HEK293 (cell line): ENCODE measurements around the gene DPCD.

ENCODE experiments used
- CTCF ChIA-PET: fragments of 350-600 bp; formaldehyde crosslinking; extraction: SDS; loops from one replicate; lab custom pipeline; 2021; ENCODE audit warnings: antibody characterized with exemption; lab: Yijun Ruan, JAX
- POLR2A ChIA-PET: fragments of 300-600 bp; formaldehyde crosslinking; extraction: SDS; loops from one replicate; lab custom pipeline; 2020; ENCODE audit warnings: antibody characterized with exemption, inconsistent platforms; lab: Yijun Ruan, JAX
- H3K27ac ChIP-seq: fragments of 200-500 bp; sonication (Bioruptor generic); 2 replicates; pipeline ENCODE4 v1.5.1; 2014; ENCODE audit warnings: low read depth, low read length, control low read depth, inconsistent platforms; ENCODE audit errors: extremely low read depth
- H3K36me3 ChIP-seq, 2 experiments: fragments of 200-500 bp in 1 of 2; sonication (Bioruptor generic) in 1 of 2; 1 replicate in 1 of 2; 2 replicates in 1 of 2; pipeline ENCODE4 v1.5.1; 2014 to 2017; ENCODE audit warnings: inconsistent platforms in 2 of 2, low read length in 2 of 2; ENCODE audit not compliant: control insufficient read depth in 2 of 2, insufficient read depth in 1 of 2
- H3K4me1 ChIP-seq: fragments of 200-500 bp; sonication (Bioruptor generic); 2 replicates; pipeline ENCODE4 v1.5.1; 2014; ENCODE audit warnings: mild to moderate bottlenecking, low read length, inconsistent platforms; ENCODE audit not compliant: control insufficient read depth, insufficient read depth
- H3K4me3 ChIP-seq: 2 replicates; pipeline ENCODE4 v1.5.1; 2011; ENCODE audit warnings: low read depth, mild to moderate bottlenecking, control low read depth, low read length, moderate library complexity
- H3K9me3 ChIP-seq: fragments of 200-500 bp; sonication (Bioruptor generic); 2 replicates; pipeline ENCODE4 v1.5.1; 2014; ENCODE audit warnings: low read depth, low read length, inconsistent platforms; ENCODE audit not compliant: control insufficient read depth, insufficient read depth
- EGR2 ChIP-seq: fragments of 450-650 bp; formaldehyde crosslinking; IDR thresholded peaks from 2 replicates; pipeline ENCODE4 v1.5.1; 2016; ENCODE audit warnings: low read depth, missing biosample characterization, missing genetic modification characterization
- KLF1 ChIP-seq: fragments of 450-650 bp; formaldehyde crosslinking; IDR thresholded peaks from 2 replicates; pipeline ENCODE4 v1.5.1; 2016; ENCODE audit warnings: missing biosample characterization, missing genetic modification characterization
- PRDM10 ChIP-seq: fragments of 450-650 bp; formaldehyde crosslinking; IDR thresholded peaks from 2 replicates; pipeline ENCODE4 v1.5.1; 2016; ENCODE audit warnings: missing biosample characterization, missing genetic modification characterization
- ZBTB1 ChIP-seq: fragments of 450-650 bp; formaldehyde crosslinking; IDR thresholded peaks from 2 replicates; pipeline ENCODE4 v1.5.1; 2016; ENCODE audit warnings: missing biosample characterization, missing genetic modification characterization
- ZBTB48 ChIP-seq: fragments of 450-650 bp; formaldehyde crosslinking; IDR thresholded peaks from 2 replicates; pipeline ENCODE4 v1.5.1; 2016; ENCODE audit warnings: missing biosample characterization, missing genetic modification characterization
- ZEB2 ChIP-seq: fragments of 450-650 bp; formaldehyde crosslinking; IDR thresholded peaks from 2 replicates; pipeline ENCODE4 v1.5.1; 2016; ENCODE audit warnings: missing biosample characterization, missing genetic modification characterization
- ZFHX2 ChIP-seq: fragments of 450-650 bp; formaldehyde crosslinking; conservative IDR thresholded peaks from 2 replicates; pipeline ENCODE4 v1.5.1; 2016; ENCODE audit warnings: missing biosample characterization, missing genetic modification characterization
- ZNF112 ChIP-seq: fragments of 450-650 bp; formaldehyde crosslinking; IDR thresholded peaks from 2 replicates; pipeline ENCODE4 v1.5.0; 2017; ENCODE audit warnings: missing biosample characterization, missing genetic modification characterization
- ZNF157 ChIP-seq: fragments of 450-650 bp; formaldehyde crosslinking; IDR thresholded peaks from 2 replicates; pipeline ENCODE4 v1.5.1; 2016; ENCODE audit warnings: missing biosample characterization, missing genetic modification characterization
- ZNF202 ChIP-seq: fragments of 450-650 bp; formaldehyde crosslinking; IDR thresholded peaks from 2 replicates; pipeline ENCODE4 v1.5.1; 2016; ENCODE audit warnings: missing biosample characterization, missing genetic modification characterization, borderline replicate concordance
- ZNF341 ChIP-seq: fragments of 450-650 bp; formaldehyde crosslinking; IDR thresholded peaks from 2 replicates; pipeline ENCODE4; 2016; ENCODE audit warnings: low read depth, missing biosample characterization, missing genetic modification characterization
- ZNF548 ChIP-seq: fragments of 450-650 bp; formaldehyde crosslinking; IDR thresholded peaks from 2 replicates; pipeline ENCODE4 v1.5.1; 2016; ENCODE audit warnings: missing biosample characterization, missing genetic modification characterization
- ZNF560 ChIP-seq: fragments of 450-650 bp; formaldehyde crosslinking; IDR thresholded peaks from 2 replicates; pipeline ENCODE4 v1.5.1; 2017; ENCODE audit warnings: missing biosample characterization, missing genetic modification characterization, borderline replicate concordance
- ZNF624 ChIP-seq: fragments of 450-650 bp; formaldehyde crosslinking; IDR thresholded peaks from 2 replicates; pipeline ENCODE4 v1.5.1; 2017; ENCODE audit warnings: missing biosample characterization, missing genetic modification characterization
- ZNF704 ChIP-seq: fragments of 450-650 bp; formaldehyde crosslinking; IDR thresholded peaks from 2 replicates; pipeline ENCODE4 v1.5.1; 2016; ENCODE audit warnings: missing biosample characterization, missing genetic modification characterization
- ZNF792 ChIP-seq: fragments of 450-650 bp; formaldehyde crosslinking; IDR thresholded peaks from 2 replicates; pipeline ENCODE4 v1.5.1; 2016; ENCODE audit warnings: missing biosample characterization, missing genetic modification characterization
- ZNF837 ChIP-seq: fragments of 450-650 bp; formaldehyde crosslinking; IDR thresholded peaks from 2 replicates; pipeline ENCODE4 v1.5.1; 2016; ENCODE audit warnings: missing biosample characterization, missing genetic modification characterization
- ZSCAN4 ChIP-seq: fragments of 450-650 bp; formaldehyde crosslinking; IDR thresholded peaks from 2 replicates; pipeline ENCODE4 v1.5.1; 2017; ENCODE audit warnings: missing biosample characterization, missing genetic modification characterization

DPCD gene

GRCh38 chr10:101563497-101564040, 24.6 kb upstream of the DPCD start:
- no peaks in the 10 kb centered on the region for H3K4me1 ChIP-seq
- CTCF ChIA-PET, result interaction anchor here (0.6 to 1.7 kb wide), 6 partner anchors 9 to 889 kb away, joined by 3 to 10 read pairs (median 4); no protein-coding TSS in a partner anchor
- TF ChIP-seq ZBTB1 (tag by site-specific recombination) (no peak), ZEB2 (tag by site-specific recombination) (no peak), ZBTB48 (tag by site-specific recombination) (no peak), ZNF341 (no peak), ZNF792 (no peak), ZNF624 (tag by site-specific recombination) (no peak), ZNF560 (tag by site-specific recombination) (no peak), ZSCAN4 (no peak), ZNF202 (no peak), ZNF704 (tag by site-specific recombination) (no peak), ZNF112 (tag by site-specific recombination) (no peak), ZNF157 (tag by site-specific recombination) (no peak)
- no peak overlapping the region for H3K27ac ChIP-seq
- H3K4me3 ChIP-seq, result no peak overlapping the region
- POLR2A ChIA-PET, result no interaction called here
- H3K9me3 ChIP-seq, result no peaks in the 10 kb centered on the region
- no peaks in the 10 kb centered on the region for H3K36me3 ChIP-seq

GRCh38 chr10:101564490-101564991, 23.6 kb upstream of the DPCD start:
- no peaks in the 10 kb centered on the region for H3K4me1 ChIP-seq
- TF ChIP-seq ZNF548 (no peak), ZNF837 (tag by site-specific recombination) (no peak), KLF1 (peak; percentile 44; the same call in 1 of the 2 replicates), EGR2 (tag by site-specific recombination) (peak; percentile 81), PRDM10 (peak; percentile 55; the same call in 1 of the 2 replicates), ZFHX2 (tag by site-specific recombination) (peak; percentile 63)
- CTCF ChIA-PET, result interaction anchor here (0.8 kb wide), 1 partner anchor 14 kb away, joined by 4 read pairs; no protein-coding TSS in a partner anchor
- H3K4me3 ChIP-seq, result no peak overlapping the region
- H3K36me3 ChIP-seq, result no peaks in the 10 kb centered on the region
- H3K27ac ChIP-seq, result no peak overlapping the region
- POLR2A ChIA-PET, result no interaction called here
- H3K9me3 ChIP-seq, result no peaks in the 10 kb centered on the region
